GM12865 (cell line): Measurements from ENCODE around the gene AIFM3.

Experiments
- DNase-seq: peaks from one replicate; pipeline ENCODE4 v3.0.0; 2010; ENCODE audit warnings: low read depth
- H3K4me3 ChIP-seq: 2 replicates; pipeline ENCODE4 v1.5.1; 2011; ENCODE audit warnings: mild to moderate bottlenecking, low read depth, low read length, control low read depth
- TF ChIP-seq, protein P1 (sequence below): IDR thresholded peaks from 2 replicates; pipeline ENCODE4 v1.5.1; 2011; ENCODE audit warnings: low read length, control low read depth, low read depth, inconsistent platforms; ENCODE audit not compliant: insufficient read depth; ENCODE audit errors: missing control alignments

AIFM3 gene

DNA sequence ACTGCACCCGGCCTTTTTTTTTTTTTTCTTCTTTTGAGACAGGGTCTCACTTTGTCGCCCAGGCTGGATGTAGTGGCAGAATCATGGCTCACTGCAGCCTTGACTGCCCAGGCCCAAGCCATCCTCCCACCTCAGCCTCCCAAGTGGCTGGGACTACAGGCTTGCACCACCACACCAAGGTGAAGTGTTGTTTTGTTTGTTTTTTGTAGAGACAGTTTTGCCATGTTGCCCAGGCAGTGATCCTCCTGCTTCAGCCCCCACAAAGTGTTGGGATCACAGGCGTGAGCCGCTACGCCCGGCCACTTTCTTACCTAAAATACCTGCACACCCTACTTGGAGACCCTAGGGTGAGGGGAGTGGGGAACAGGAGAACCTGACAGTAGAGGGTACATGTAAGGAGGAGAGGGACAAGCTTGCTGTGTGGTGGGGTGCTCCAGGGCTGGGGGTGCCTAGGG is 4.5 kb upstream of the AIFM3 start:
- TF ChIP-seq, protein P1, sequence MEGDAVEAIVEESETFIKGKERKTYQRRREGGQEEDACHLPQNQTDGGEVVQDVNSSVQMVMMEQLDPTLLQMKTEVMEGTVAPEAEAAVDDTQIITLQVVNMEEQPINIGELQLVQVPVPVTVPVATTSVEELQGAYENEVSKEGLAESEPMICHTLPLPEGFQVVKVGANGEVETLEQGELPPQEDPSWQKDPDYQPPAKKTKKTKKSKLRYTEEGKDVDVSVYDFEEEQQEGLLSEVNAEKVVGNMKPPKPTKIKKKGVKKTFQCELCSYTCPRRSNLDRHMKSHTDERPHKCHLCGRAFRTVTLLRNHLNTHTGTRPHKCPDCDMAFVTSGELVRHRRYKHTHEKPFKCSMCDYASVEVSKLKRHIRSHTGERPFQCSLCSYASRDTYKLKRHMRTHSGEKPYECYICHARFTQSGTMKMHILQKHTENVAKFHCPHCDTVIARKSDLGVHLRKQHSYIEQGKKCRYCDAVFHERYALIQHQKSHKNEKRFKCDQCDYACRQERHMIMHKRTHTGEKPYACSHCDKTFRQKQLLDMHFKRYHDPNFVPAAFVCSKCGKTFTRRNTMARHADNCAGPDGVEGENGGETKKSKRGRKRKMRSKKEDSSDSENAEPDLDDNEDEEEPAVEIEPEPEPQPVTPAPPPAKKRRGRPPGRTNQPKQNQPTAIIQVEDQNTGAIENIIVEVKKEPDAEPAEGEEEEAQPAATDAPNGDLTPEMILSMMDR = no peak
- H3K4me3 ChIP-seq = no peak overlapping the region
- DNase-seq = no peak

DNA sequence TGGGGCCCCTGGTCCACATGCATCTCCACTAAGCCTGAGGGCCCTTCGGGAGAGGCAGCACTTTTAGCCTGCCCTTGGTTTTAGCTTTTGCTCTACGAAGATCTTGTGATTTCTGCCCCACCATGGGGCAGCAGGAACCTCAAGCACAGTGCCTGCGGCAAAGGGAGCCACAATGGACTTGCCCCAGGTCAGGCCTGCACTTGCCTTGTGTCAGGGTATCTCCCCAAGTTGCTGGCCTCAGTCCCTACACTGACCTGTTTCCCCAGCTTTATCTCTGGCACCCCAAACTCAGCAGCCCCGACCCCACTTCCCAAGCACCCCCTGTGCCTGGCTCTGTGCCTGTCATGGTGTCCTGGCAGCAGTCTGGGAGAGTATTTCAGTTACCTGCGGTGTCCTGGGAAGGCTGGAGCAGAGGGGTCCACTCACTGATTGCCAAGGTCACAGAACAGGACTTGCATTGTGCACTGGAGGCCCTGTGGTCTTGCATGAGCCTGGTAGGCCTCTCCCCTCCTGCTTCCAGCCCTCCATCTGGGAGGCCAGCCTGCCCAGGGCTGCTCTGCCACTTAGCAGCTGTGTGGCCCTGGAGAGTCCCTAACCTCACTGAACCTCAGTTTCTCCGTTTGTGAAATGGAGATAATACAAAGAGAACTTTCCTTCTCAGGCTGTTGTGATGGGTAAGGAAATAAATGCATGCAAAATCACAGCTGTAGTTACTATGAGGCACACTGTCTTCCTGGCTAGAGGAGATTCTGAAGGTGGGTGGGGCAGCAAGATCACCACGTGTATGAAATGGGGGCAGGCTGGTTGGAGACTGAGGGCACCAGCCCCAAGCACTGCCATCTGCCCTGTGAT is 3.6 kb upstream of the AIFM3 start:
- TF ChIP-seq, protein P1 = no peak
- no peak overlapping the region for H3K4me3 ChIP-seq
- DNase-seq = no peak

DNA sequence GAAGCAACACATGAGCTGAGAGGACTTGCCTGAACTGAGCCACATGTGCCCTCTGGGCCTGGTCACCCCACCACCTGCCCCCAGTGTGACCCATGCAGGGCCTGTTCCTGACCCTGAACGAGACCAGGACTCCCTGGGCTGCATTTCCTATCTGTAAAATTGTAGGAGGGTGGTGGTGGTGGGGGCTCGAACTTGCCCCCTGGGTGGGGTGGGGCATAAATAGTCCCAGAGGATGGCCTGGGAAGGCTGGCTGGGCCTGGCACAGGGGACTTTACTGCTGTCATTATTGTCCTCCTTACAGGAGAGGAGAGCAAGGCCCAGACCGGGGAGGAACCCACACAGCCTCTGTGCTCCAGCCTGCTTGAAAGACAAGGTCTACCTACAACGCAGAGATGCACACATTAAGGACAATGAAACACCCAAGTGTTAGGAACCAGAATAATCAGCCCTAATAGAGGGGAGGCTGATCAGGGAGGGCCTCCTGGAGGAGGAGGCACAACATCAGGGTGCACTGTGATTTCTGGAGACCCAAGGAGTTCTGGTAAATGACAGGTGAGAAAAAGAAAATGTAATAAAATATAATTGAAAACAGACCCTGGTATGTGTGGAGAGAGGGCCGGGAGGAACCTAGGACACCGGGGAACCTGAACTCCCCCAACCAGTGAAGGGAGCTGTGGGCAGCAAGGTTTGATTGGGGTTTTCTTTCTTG is 2.8 kb upstream of the AIFM3 start:
- no peak overlapping the region for H3K4me3 ChIP-seq
- DNase-seq = no peak
- TF ChIP-seq, protein P1 = no peak

DNA sequence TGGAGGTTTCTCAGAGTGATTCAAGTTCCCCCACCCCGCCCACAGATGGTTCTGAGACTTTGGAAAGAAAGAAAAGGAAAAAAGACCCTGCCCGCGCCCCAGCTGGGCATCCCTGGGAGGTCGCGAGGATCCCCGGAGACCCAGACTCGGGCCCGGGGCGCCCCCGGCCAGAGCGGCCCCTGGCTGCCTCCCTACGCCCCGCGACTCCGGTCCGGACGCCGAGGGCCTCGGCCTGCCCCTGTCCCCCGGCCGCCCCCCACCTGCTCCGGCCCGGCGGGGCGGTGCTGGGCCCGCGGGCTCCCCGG is 2.3 kb upstream of the AIFM3 start:
- TF ChIP-seq, protein P1 = no peak
- no peak for DNase-seq
- H3K4me3 ChIP-seq = no peak overlapping the region

DNA sequence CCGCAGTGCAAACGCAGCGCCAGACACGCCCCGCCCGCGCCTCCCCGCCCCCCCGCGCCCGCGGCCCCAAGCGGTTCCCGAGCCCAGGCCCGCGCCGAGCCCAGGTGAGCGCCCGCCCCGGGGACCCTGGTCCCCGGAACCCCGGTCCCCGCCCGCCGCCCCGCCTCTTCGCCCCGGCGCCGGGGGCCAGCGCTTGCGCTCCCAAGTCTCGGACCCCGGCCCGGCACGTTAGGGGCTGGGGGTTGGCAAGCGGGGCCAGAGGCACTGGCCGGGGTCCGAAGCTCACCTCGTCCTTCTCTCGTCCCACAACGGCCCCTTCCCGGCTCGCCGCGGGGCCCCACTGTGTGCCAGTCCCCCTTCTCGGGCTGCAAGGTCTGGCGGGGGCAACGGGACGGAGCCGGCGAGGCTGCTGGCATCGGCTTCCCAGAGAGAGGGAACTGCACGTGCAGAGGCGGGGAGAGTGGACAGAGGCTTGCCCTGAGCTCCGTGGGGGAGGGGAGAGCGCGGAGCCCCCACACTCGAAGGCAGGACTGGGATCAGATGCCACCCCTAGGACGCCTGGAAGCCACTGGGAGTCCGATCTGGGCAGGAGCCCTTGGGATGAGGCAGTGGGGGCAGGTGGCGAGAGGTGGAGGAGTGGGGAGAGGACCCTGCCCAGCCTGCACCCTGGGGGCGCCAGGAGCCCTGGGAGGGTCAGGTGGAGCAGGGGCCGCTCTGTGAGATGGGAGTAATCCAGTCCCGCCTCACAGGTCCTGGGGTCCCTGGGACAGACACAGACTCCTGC is 1.8 kb upstream of the AIFM3 start:
- H3K4me3 ChIP-seq = no peak overlapping the region
- no peak for DNase-seq

More for the DNA sequence above, 1.8 kb upstream of the AIFM3 start:
- TF ChIP-seq, protein P1 = no peak
